Lung microvascular endothelial cell (primary cell): Measurements from ENCODE around the gene WDR27. TPM values are rescaled to one million over a fixed set of nuclear protein-coding genes. Genes with fewer than 3 reads are reported as not detected.
"Not testable (repeated sequence)": the region's sequence is repeated elsewhere in the genome, so short reads cannot be mapped to it uniquely, and the experiment has no call there.

ENCODE experiments used
- DNase-seq, 2 donors: peaks; one replicate each; pipeline versions ENCODE4 v3.0.0 to v3.0.0-alpha.2; 2010; ENCODE audit warnings: low read depth in 2 of 2
- total RNA-seq: library from RNA; depleted of rRNA; stranded (reverse); fragments of >200 nt; gene quantifications from 2 replicates; pipeline ENCODE4 v1.2.1, GENCODE V29; 2014

Gene WDR27
- total RNA-seq, 1 donor from 2014 or later, result 18.7 TPM

- DNase-seq, result no peak
Observed at GRCh38 chr6:169449221-169449620, 252.6 kb downstream of the WDR27 start.

GRCh38 chr6:169445661-169446581 is 255.9 kb downstream of the WDR27 start:
- DNase-seq, result no peak

- DNase-seq, result no peak
Observed at GRCh38 chr6:169445227-169445626, 256.6 kb downstream of the WDR27 start.

GRCh38 chr6:169441292-169441691 is 260.5 kb downstream of the WDR27 start:
- DNase-seq, result no peak

GRCh38 chr6:169439710-169440109 is 262.1 kb downstream of the WDR27 start:
- no peak for DNase-seq

- DNase-seq, result not testable (repeated sequence)
Observed at GRCh38 chr6:169434554-169434953, 267.3 kb downstream of the WDR27 start.

- DNase-seq, result no peak
Observed at GRCh38 chr6:169429001-169429400, 272.8 kb downstream of the WDR27 start.

- DNase-seq, result no peak
Observed at GRCh38 chr6:169428532-169428931, 273.3 kb downstream of the WDR27 start.

GRCh38 chr6:169427856-169428255 is 274.0 kb downstream of the WDR27 start:
- DNase-seq, result no peak

- DNase-seq, result no peak
Observed at GRCh38 chr6:169426611-169427010, 275.2 kb downstream of the WDR27 start.

- peak in 1 of 2 donors; percentile 42 for DNase-seq
Observed at GRCh38 chr6:169425628-169426370, 276.0 kb downstream of the WDR27 start.

GRCh38 chr6:169424821-169425240 is 277.0 kb downstream of the WDR27 start:
- DNase-seq, result no peak

- DNase-seq, result no peak
Observed at GRCh38 chr6:169424149-169424804, 277.6 kb downstream of the WDR27 start.

GRCh38 chr6:169421586-169422264 is 280.1 kb downstream of the WDR27 start:
- DNase-seq, result no peak

GRCh38 chr6:169420912-169421543 is 280.8 kb downstream of the WDR27 start:
- peak in 1 of 2 donors; percentile 35 for DNase-seq

GRCh38 chr6:169417101-169417500 is 284.7 kb downstream of the WDR27 start:
- DNase-seq, result no peak

- DNase-seq, result no peak
Observed at GRCh38 chr6:169416249-169416648, 285.6 kb downstream of the WDR27 start.

GRCh38 chr6:169415179-169415578 is 286.6 kb downstream of the WDR27 start:
- no peak for DNase-seq

GRCh38 chr6:169411722-169412121 is 290.1 kb downstream of the WDR27 start:
- DNase-seq, result no peak

GRCh38 chr6:169411296-169411695 is 290.5 kb downstream of the WDR27 start:
- DNase-seq, result no peak

GRCh38 chr6:169409742-169410312 is 292.0 kb downstream of the WDR27 start:
- DNase-seq, result no peak
